ENCODE measurements around the gene CTBP1. TPM values are rescaled to one million over a fixed set of nuclear protein-coding genes. Genes with fewer than 3 reads are reported as not detected.

The CTBP1 gene
- total RNA-seq, 1 donor from 2014 or later: 165 TPM

DNA sequence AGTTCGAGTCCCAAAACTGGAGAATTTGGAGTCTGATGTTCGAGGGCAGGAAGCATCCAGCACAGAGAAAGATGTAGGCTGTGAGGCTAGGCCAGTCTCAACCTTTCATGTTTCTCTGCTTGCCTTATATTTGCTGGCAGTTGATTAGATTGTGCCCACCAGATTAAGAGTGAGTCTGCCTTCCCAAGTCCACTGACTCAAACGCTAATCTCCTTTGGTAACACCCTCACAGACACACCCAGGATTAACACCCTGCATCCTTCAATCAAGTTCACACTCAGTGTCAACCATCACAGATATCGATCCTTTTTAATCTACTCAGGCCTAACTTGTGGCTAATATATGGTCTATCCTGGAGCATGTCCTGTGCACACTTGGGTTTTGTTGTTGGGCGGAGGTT lies 22.8 kb upstream of the CTBP1 start:
- no peak overlapping the region for H3K27ac Mint-ChIP-seq (ENCODE audit: unreplicated experiment)
- H3K4me1 Mint-ChIP-seq (ENCODE audit: unreplicated experiment): no peaks in the 10 kb centered on the region
- H3K9me3 Mint-ChIP-seq (ENCODE audit: unreplicated experiment): peaks cover 7% of the 10 kb centered on the region
- TF ChIP-seq, protein P1, sequence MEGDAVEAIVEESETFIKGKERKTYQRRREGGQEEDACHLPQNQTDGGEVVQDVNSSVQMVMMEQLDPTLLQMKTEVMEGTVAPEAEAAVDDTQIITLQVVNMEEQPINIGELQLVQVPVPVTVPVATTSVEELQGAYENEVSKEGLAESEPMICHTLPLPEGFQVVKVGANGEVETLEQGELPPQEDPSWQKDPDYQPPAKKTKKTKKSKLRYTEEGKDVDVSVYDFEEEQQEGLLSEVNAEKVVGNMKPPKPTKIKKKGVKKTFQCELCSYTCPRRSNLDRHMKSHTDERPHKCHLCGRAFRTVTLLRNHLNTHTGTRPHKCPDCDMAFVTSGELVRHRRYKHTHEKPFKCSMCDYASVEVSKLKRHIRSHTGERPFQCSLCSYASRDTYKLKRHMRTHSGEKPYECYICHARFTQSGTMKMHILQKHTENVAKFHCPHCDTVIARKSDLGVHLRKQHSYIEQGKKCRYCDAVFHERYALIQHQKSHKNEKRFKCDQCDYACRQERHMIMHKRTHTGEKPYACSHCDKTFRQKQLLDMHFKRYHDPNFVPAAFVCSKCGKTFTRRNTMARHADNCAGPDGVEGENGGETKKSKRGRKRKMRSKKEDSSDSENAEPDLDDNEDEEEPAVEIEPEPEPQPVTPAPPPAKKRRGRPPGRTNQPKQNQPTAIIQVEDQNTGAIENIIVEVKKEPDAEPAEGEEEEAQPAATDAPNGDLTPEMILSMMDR (IDR thresholded peaks at IDR 0.05; ENCODE audit: unreplicated experiment): no peak
- DNase-seq (ENCODE audit: low spot score): no peak
- H3K27me3 Mint-ChIP-seq (ENCODE audit: unreplicated experiment): no peaks in the 10 kb centered on the region
- peaks cover 8% of the 10 kb centered on the region for H3K36me3 Mint-ChIP-seq (ENCODE audit: low read depth, unreplicated experiment)
- H3K4me3 Mint-ChIP-seq (ENCODE audit: unreplicated experiment): no peak overlapping the region

DNA sequence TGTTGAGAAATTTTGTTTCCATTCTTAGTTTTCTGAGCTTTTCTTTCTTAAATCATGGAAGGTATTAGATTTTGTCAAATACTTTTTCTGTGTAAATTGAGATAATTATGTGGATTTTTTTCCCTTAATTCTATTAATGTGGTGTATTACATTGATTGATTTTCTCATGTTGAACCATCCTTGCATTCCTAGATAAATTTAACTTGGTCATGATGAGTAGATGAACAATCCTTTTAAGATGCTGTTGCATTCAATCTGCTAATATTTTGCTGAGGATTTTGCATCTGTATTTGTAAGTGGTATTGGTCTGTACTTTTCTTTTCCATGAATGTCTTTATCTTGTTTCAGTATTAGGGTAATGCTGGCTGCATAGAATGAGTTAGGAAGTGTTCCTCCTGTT lies 20.3 kb upstream of the CTBP1 start:
- Mint-ChIP-seq H3K36me3 (ENCODE audit: low read depth, unreplicated experiment) (peaks cover 19% of the 10 kb centered on the region), H3K4me3 (ENCODE audit: unreplicated experiment) (no peak overlapping the region), H3K27me3 (ENCODE audit: unreplicated experiment) (peaks cover 3% of the 10 kb centered on the region), H3K4me1 (ENCODE audit: unreplicated experiment) (no peaks in the 10 kb centered on the region), H3K9me3 (ENCODE audit: unreplicated experiment) (peaks cover 11% of the 10 kb centered on the region), H3K27ac (ENCODE audit: unreplicated experiment) (no peak overlapping the region)
- no peak for DNase-seq (ENCODE audit: low spot score)
- TF ChIP-seq, protein P1 (IDR thresholded peaks at IDR 0.05; ENCODE audit: unreplicated experiment): no peak

DNA sequence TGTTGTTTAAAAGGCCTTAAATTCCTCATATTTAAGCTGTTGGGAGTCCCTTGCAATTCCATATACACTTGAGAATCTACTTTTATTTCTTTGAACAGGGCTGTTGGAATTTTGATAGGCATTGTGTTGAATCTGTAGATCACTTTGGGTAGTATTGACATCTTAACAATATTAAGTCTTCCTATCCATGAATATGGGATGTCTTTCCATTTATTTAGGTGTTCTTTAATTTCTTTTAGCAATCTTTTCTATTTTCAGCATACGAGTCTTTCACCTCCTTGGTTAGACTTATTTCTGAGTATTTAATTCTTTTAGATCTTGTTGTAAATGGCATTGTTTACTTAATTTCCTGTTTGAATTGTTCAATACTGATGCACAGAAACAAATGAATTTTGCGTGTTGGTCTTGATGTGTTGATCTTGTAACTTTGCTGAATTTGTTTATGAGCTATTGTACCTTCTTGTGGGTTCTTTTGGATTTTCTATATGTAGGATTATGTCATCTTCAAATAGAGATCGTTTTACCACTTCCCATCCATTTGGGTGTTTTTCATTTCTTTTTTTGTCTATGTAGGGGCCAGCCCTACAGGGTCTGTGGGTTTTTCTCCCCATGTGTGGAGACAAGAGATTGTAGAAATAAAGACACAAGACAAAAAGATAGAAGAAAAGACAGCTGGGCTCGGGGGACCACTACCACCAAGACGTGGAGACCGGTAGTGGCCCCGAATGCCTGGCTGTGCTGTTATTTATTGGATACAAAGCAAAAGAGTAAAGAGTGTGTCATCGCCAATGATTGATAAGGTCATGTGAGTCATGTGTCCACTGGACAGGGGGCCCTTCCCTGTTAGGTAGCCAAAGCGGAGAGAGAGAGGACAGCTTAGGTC lies 18.2 kb upstream of the CTBP1 start:
- Mint-ChIP-seq H3K4me3 (ENCODE audit: unreplicated experiment) (no peak overlapping the region), H3K4me1 (ENCODE audit: unreplicated experiment) (no peaks in the 10 kb centered on the region), H3K27ac (ENCODE audit: unreplicated experiment) (no peak overlapping the region), H3K27me3 (ENCODE audit: unreplicated experiment) (peaks cover 5% of the 10 kb centered on the region), H3K9me3 (ENCODE audit: unreplicated experiment) (peaks cover 11% of the 10 kb centered on the region), H3K36me3 (ENCODE audit: low read depth, unreplicated experiment) (peaks cover 19% of the 10 kb centered on the region)
- TF ChIP-seq, protein P1 (IDR thresholded peaks at IDR 0.05; ENCODE audit: unreplicated experiment): no peak
- no peak for DNase-seq (ENCODE audit: low spot score)

DNA sequence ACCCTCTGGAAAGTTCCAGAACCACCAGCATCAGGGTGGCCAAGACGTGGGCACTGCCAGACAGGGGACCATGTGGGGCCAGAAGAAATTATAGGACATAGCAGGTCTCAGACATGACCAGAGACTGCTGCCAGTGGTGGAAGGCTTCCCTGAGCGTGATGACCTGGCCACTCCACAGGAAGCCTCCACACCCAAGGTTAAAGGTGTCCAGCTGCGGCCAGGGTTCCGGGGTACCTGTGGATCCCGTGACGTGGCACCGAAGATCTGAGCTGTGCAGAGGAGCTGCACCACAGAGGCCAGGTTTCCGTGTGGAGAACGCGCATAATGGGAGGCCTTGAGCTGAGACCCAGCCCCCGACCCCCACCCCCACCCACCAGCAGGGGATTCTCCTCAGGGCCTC lies 16.4 kb upstream of the CTBP1 start:
- no peak overlapping the region for H3K27ac Mint-ChIP-seq (ENCODE audit: unreplicated experiment)
- no peak for DNase-seq (ENCODE audit: low spot score)
- peaks cover 11% of the 10 kb centered on the region for H3K9me3 Mint-ChIP-seq (ENCODE audit: unreplicated experiment)
- H3K4me1 Mint-ChIP-seq (ENCODE audit: unreplicated experiment): no peaks in the 10 kb centered on the region
- H3K27me3 Mint-ChIP-seq (ENCODE audit: unreplicated experiment): peaks cover 7% of the 10 kb centered on the region
- no peak overlapping the region for H3K4me3 Mint-ChIP-seq (ENCODE audit: unreplicated experiment)
- peaks cover 30% of the 10 kb centered on the region for H3K36me3 Mint-ChIP-seq (ENCODE audit: low read depth, unreplicated experiment)
- TF ChIP-seq, protein P1 (IDR thresholded peaks at IDR 0.05; ENCODE audit: unreplicated experiment): no peak

DNA sequence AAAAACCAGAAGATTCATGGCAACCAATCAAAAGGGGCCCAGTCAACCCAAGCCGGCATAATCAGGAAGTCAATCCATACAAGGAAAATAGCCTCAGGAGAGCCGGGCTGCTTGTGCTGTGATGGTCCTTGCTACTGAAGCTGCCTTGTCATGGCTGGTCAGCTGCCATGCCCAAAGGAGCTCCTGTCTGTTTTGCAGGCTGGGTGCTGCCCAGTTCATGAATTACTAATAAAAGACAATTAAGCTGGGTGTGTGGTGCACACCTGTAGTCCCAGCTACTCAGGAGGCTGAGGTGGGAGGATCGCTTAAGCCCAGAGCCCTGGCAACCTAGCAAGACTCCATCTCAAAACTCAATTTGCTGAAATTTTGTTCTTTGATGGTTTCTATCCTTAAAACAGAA lies 16.0 kb upstream of the CTBP1 start:
- no peak overlapping the region for H3K27ac Mint-ChIP-seq (ENCODE audit: unreplicated experiment)
- peaks cover 32% of the 10 kb centered on the region for H3K36me3 Mint-ChIP-seq (ENCODE audit: low read depth, unreplicated experiment)
- peaks cover 11% of the 10 kb centered on the region for H3K9me3 Mint-ChIP-seq (ENCODE audit: unreplicated experiment)
- H3K4me3 Mint-ChIP-seq (ENCODE audit: unreplicated experiment): no peak overlapping the region
- H3K4me1 Mint-ChIP-seq (ENCODE audit: unreplicated experiment): no peaks in the 10 kb centered on the region
- peaks cover 7% of the 10 kb centered on the region for H3K27me3 Mint-ChIP-seq (ENCODE audit: unreplicated experiment)
- no peak for DNase-seq (ENCODE audit: low spot score)
- TF ChIP-seq, protein P1 (IDR thresholded peaks at IDR 0.05; ENCODE audit: unreplicated experiment): no peak

Data from endothelial cell (in vitro differentiated cells).